Measurements from ENCODE around the gene P4HA2. TPM values are rescaled to one million over a fixed set of nuclear protein-coding genes. Genes with fewer than 3 reads are reported as not detected.
A peak's percentile ranks its signal among the peaks of the same experiment; 100 is the strongest.

Gene P4HA2
- total RNA-seq, 1 donor from 2014 or later, result 104 TPM

- no peaks in the 10 kb centered on the region for H3K4me1 Mint-ChIP-seq (ENCODE audit: unreplicated experiment)
- no peak for DNase-seq (ENCODE audit: extremely low spot score, unreplicated experiment)
- no peak overlapping the region for H3K27ac Mint-ChIP-seq (ENCODE audit: unreplicated experiment)
- peaks cover 16% of the 10 kb centered on the region for H3K27me3 Mint-ChIP-seq (ENCODE audit: unreplicated experiment)
- peaks cover 22% of the 10 kb centered on the region for H3K9me3 Mint-ChIP-seq (ENCODE audit: unreplicated experiment)
- no peak for TF ChIP-seq CTCF (IDR thresholded peaks at IDR 0.05)
- H3K36me3 Mint-ChIP-seq (ENCODE audit: unreplicated experiment), result peaks cover 2% of the 10 kb centered on the region
- no peak overlapping the region for H3K4me3 Mint-ChIP-seq (ENCODE audit: unreplicated experiment)
These were observed 17.9 kb upstream of the P4HA2 start for GRCh38 chr5:132245593-132245992.

DNA sequence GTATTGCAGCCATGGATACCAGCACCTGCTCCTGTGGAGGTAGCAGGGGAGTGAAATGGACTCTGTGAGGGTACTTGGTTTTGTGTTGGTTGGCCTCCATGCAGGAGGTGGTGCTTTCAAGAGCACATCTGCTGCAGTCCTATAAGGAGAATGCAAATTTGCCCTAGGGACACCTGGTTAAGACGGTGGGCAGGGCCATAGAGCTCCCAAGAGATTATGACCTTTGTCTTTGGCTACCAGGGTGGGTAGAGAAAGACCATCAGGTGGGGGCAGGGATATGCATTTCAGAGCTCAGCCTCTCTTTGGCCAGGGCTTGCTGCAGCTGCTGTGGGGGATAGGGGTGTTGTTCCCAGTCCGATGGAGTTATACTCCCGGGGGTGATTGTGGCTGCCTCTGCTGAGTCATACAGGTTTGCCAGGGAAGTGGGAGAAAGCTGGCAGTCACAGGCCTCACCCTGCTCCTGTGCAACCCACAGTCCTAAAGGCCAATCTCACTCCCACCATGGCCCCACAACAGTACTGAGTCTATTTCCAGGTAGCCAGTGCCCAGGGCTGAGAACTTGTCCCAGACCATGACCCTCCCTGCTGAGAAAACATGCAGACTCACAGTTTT lies 15.8 kb upstream of the P4HA2 start:
- no peaks in the 10 kb centered on the region for H3K4me1 Mint-ChIP-seq (ENCODE audit: unreplicated experiment)
- H3K9me3 Mint-ChIP-seq (ENCODE audit: unreplicated experiment), result peaks cover 22% of the 10 kb centered on the region
- no peak for TF ChIP-seq CTCF (IDR thresholded peaks at IDR 0.05)
- H3K27me3 Mint-ChIP-seq (ENCODE audit: unreplicated experiment), result peaks cover 16% of the 10 kb centered on the region
- no peak overlapping the region for H3K27ac Mint-ChIP-seq (ENCODE audit: unreplicated experiment)
- H3K4me3 Mint-ChIP-seq (ENCODE audit: unreplicated experiment), result no peak overlapping the region
- peaks cover 2% of the 10 kb centered on the region for H3K36me3 Mint-ChIP-seq (ENCODE audit: unreplicated experiment)
- DNase-seq (ENCODE audit: extremely low spot score, unreplicated experiment), result no peak

DNA sequence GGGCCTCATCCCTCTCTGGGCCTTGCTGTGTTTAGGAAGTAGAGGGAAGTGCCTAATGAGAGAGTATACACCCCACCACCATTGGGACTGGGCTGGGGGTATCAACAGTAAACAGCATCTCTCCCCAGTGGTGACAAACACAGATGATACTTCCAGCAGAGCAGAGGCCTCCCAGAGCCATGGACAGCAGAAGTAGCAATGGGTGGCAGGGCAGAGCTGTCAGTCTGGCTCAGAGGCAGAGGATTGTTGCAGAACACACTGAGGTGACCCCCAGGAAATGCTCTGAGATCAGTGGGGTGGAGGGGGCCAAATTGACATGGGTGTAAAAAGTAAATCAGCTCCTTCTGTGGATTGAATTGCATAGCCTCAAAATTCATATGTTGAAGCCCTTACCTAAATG lies 12.1 kb upstream of the P4HA2 start:
- TF ChIP-seq CTCF (IDR thresholded peaks at IDR 0.05), result no peak
- H3K4me3 Mint-ChIP-seq (ENCODE audit: unreplicated experiment), result no peak overlapping the region
- H3K36me3 Mint-ChIP-seq (ENCODE audit: unreplicated experiment), result peaks cover 2% of the 10 kb centered on the region
- H3K27ac Mint-ChIP-seq (ENCODE audit: unreplicated experiment), result no peak overlapping the region
- DNase-seq (ENCODE audit: extremely low spot score, unreplicated experiment), result no peak
- H3K27me3 Mint-ChIP-seq (ENCODE audit: unreplicated experiment), result peaks cover 6% of the 10 kb centered on the region
- peaks cover 14% of the 10 kb centered on the region for H3K9me3 Mint-ChIP-seq (ENCODE audit: unreplicated experiment)
- no peaks in the 10 kb centered on the region for H3K4me1 Mint-ChIP-seq (ENCODE audit: unreplicated experiment)

DNA sequence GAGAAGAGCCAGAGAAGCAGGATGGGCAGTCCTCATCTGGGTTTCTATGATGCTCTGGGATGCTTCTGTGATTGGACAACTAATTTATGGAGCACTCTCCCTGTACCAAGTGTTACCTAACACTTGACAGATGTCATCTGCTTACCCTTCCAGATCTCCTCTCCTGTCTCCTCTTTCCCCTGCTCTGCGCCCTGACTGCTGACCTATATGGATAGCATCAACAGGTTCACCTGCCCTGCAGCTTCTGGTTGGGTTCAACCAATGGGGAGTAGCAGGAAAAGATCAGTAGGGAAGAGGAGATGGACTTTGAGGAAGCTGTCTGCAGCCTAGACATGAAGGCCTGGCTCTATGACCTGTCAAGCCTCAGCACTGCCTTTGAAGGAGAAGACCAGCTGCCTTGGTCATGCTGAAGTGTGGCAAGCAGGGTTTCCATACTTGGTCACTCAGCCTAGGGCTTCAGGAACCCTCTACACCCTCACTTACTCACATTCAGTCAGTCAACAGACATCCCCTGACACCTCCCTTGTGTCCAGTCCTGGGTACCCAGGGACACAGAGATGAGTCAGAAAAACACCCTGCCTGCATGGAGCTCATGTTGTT lies 11.3 kb upstream of the P4HA2 start:
- H3K27me3 Mint-ChIP-seq (ENCODE audit: unreplicated experiment), result peaks cover 6% of the 10 kb centered on the region
- H3K27ac Mint-ChIP-seq (ENCODE audit: unreplicated experiment), result no peak overlapping the region
- peaks cover 10% of the 10 kb centered on the region for H3K9me3 Mint-ChIP-seq (ENCODE audit: unreplicated experiment)
- H3K4me1 Mint-ChIP-seq (ENCODE audit: unreplicated experiment), result no peaks in the 10 kb centered on the region
- H3K36me3 Mint-ChIP-seq (ENCODE audit: unreplicated experiment), result no peaks in the 10 kb centered on the region
- no peak for TF ChIP-seq CTCF (IDR thresholded peaks at IDR 0.05)
- no peak overlapping the region for H3K4me3 Mint-ChIP-seq (ENCODE audit: unreplicated experiment)
- DNase-seq (ENCODE audit: extremely low spot score, unreplicated experiment), result no peak

DNA sequence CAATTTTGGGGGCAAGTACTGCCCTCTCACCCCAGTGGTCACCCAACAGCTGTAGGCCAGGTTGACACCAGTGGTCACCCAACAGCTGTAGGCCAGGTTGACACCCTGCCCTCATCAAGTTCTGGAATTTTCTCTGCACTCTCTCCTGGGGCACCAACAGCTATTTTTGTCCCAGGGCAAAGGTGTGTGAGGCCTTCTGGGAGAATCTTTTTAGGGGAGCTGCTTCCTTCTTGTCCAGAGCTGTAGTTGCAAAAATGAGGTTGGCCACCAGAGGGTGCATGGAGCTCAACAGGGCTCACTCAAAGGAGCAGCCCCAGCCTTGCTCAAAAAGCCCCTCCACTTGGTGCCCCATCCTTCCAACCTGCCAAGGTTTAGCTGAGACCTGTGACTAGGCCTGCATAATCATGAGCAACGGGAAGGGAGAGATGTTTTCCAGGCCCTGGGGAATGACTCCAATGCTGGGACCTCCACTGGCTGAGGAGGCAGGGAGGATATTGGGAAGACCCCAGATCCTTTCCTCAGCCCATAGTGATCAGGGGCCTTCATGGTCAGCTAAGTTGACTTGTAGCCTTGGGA lies 10.6 kb upstream of the P4HA2 start:
- no peaks in the 10 kb centered on the region for H3K4me1 Mint-ChIP-seq (ENCODE audit: unreplicated experiment)
- peaks cover 6% of the 10 kb centered on the region for H3K27me3 Mint-ChIP-seq (ENCODE audit: unreplicated experiment)
- DNase-seq (ENCODE audit: extremely low spot score, unreplicated experiment), result no peak
- TF ChIP-seq CTCF (IDR thresholded peaks at IDR 0.05), result peak; percentile 89
- H3K9me3 Mint-ChIP-seq (ENCODE audit: unreplicated experiment), result peaks cover 9% of the 10 kb centered on the region
- no peaks in the 10 kb centered on the region for H3K36me3 Mint-ChIP-seq (ENCODE audit: unreplicated experiment)
- no peak overlapping the region for H3K27ac Mint-ChIP-seq (ENCODE audit: unreplicated experiment)
- no peak overlapping the region for H3K4me3 Mint-ChIP-seq (ENCODE audit: unreplicated experiment)

Measured in osteocyte (in vitro differentiated cells).